GM10847 (cell line): ENCODE measurements around the gene FAM234B.

Source experiments
- POLR2A ChIP-seq: IDR thresholded peaks from 2 replicates; pipeline ENCODE4 v1.6.1; 2011; ENCODE audit not compliant: insufficient read length; ENCODE audit errors: extremely low read depth

The FAM234B gene

GRCh38 chr12:13005649-13006048 lies 38.5 kb upstream of the FAM234B start:
- TF ChIP-seq POLR2A, result no peak

- no peak for TF ChIP-seq POLR2A
These were observed 36.5 kb upstream of the FAM234B start for GRCh38 chr12:13007496-13008233.

GRCh38 chr12:13008741-13009380 lies 35.3 kb upstream of the FAM234B start:
- TF ChIP-seq POLR2A, result no peak

GRCh38 chr12:13011098-13011497 lies 33.1 kb upstream of the FAM234B start:
- no peak for TF ChIP-seq POLR2A

GRCh38 chr12:13022851-13023271 lies 21.3 kb upstream of the FAM234B start:
- TF ChIP-seq POLR2A, result no peak

GRCh38 chr12:13023811-13024530 lies 20.2 kb upstream of the FAM234B start:
- TF ChIP-seq POLR2A, result no peak

GRCh38 chr12:13024531-13024916 lies 19.7 kb upstream of the FAM234B start:
- no peak for TF ChIP-seq POLR2A

- TF ChIP-seq POLR2A, result no peak
These were observed 17.9 kb upstream of the FAM234B start for GRCh38 chr12:13026286-13026685.

- no peak for TF ChIP-seq POLR2A
These were observed 17.1 kb upstream of the FAM234B start for GRCh38 chr12:13027032-13027431.

- TF ChIP-seq POLR2A, result no peak
These were observed 16.7 kb upstream of the FAM234B start for GRCh38 chr12:13027508-13027907.

GRCh38 chr12:13028825-13029570 lies 15.2 kb upstream of the FAM234B start:
- no peak for TF ChIP-seq POLR2A

GRCh38 chr12:13030541-13031291 lies 13.5 kb upstream of the FAM234B start:
- TF ChIP-seq POLR2A, result no peak

- TF ChIP-seq POLR2A, result no peak
These were observed 12.0 kb upstream of the FAM234B start for GRCh38 chr12:13032164-13032563.

GRCh38 chr12:13033476-13033875 lies 10.7 kb upstream of the FAM234B start:
- TF ChIP-seq POLR2A, result no peak

GRCh38 chr12:13036881-13037280 lies 7.3 kb upstream of the FAM234B start:
- TF ChIP-seq POLR2A, result no peak
